MV-4-11 (cell line): ENCODE data around the gene ICE1.
"Not testable (repeated sequence)": the region's sequence is repeated elsewhere in the genome, so short reads cannot be mapped to it uniquely, and the experiment has no call there.

Source experiments
- DNase-seq: peaks from one replicate; lab custom pipeline; 2025; lab: John Stamatoyannopoulos, UW

Gene ICE1

GRCh38 chr5:5492087-5492933 lies 69.8 kb downstream of the ICE1 start:
- peak; percentile 56 for DNase-seq

GRCh38 chr5:5492934-5493271 lies 70.4 kb downstream of the ICE1 start:
- DNase-seq = not testable (repeated sequence)

- peak; percentile 26 for DNase-seq
Observed at GRCh38 chr5:5494489-5495402, 72.3 kb downstream of the ICE1 start.

GRCh38 chr5:5497152-5497788 lies 74.8 kb downstream of the ICE1 start:
- peak; percentile 55 for DNase-seq

- DNase-seq = no peak
Observed at GRCh38 chr5:5499442-5499841, 77.0 kb downstream of the ICE1 start.

GRCh38 chr5:5504325-5504724 lies 81.8 kb downstream of the ICE1 start:
- DNase-seq = no peak

GRCh38 chr5:5505815-5506214 lies 83.3 kb downstream of the ICE1 start:
- DNase-seq = no peak

GRCh38 chr5:5508391-5508790 lies 85.9 kb downstream of the ICE1 start:
- DNase-seq = no peak

GRCh38 chr5:5511904-5512416 lies 89.5 kb downstream of the ICE1 start:
- no peak for DNase-seq

GRCh38 chr5:5512543-5512942 lies 90.1 kb downstream of the ICE1 start:
- no peak for DNase-seq

GRCh38 chr5:5520622-5521021 lies 98.1 kb downstream of the ICE1 start:
- not testable (repeated sequence) for DNase-seq

GRCh38 chr5:5521029-5521428 lies 98.6 kb downstream of the ICE1 start:
- DNase-seq = no peak

- DNase-seq = no peak
Observed at GRCh38 chr5:5521478-5521877, 99.0 kb downstream of the ICE1 start.

- no peak for DNase-seq
Observed at GRCh38 chr5:5522336-5522735, 99.9 kb downstream of the ICE1 start.

GRCh38 chr5:5523066-5523505 lies 100.6 kb downstream of the ICE1 start:
- peak; percentile 58 for DNase-seq

GRCh38 chr5:5524327-5524726 lies 101.8 kb downstream of the ICE1 start:
- no peak for DNase-seq

- no peak for DNase-seq
Observed at GRCh38 chr5:5531371-5531770, 108.9 kb downstream of the ICE1 start.

- DNase-seq = no peak
Observed at GRCh38 chr5:5532306-5533076, 110.0 kb downstream of the ICE1 start.

- DNase-seq = no peak
Observed at GRCh38 chr5:5533927-5534326, 111.5 kb downstream of the ICE1 start.

GRCh38 chr5:5534333-5534732 lies 111.9 kb downstream of the ICE1 start:
- DNase-seq = no peak

- no peak for DNase-seq
Observed at GRCh38 chr5:5536871-5537270, 114.4 kb downstream of the ICE1 start.

- no peak for DNase-seq
Observed at GRCh38 chr5:5537426-5537825, 114.9 kb downstream of the ICE1 start.
